ENCODE measurements around the gene GFI1B.
"Not testable (repeated sequence)": the region's sequence is repeated elsewhere in the genome, so short reads cannot be mapped to it uniquely, and the experiment has no call there.

GFI1B gene

DNA sequence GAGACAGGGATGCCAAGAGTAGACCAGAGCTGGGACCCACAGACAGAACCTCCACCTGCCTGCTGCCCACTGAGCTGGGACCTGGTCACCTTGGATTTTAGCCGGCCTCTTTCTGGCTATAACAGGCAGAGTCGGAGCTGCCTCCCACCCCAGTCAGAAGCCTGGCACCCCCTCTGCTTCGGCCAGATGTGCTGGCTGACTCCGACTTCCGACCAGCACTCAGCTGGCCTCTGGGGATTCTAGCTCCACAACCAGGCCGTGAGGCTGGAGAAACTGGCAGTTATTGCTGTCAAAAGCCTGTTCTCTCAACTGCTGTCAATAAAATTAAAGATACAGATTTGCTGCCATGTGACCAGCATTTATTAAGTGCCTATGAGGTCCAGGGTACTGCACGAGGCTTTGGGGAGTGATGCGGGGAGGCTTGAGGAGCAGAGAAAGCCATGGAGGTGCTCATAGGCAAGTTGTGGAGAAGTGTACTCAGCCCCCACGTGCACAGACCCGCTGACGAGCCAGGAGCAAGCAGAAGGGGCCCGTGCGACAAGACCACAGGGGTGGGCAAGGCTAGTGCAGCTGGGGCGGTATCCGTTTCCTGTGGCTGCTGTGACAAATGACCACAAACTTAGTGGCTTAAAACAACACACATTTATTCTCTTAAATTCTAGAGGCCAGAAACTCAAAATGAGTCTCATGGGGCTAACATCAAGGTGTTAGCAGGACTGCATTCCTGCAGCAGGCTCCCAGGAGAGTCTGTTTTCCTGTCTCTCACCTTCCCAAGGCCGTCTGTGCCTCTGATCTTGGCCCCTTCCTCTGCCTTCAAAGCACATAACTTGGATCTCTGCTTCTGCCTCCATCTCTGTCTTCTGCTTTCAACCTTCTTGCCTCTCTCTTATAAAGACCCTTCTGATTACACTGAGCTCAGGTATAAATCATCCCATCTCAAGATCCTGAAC, 13.1 kb downstream of the GFI1B start:
- no peak for DNase-seq (ENCODE audit: low spot score)

DNA sequence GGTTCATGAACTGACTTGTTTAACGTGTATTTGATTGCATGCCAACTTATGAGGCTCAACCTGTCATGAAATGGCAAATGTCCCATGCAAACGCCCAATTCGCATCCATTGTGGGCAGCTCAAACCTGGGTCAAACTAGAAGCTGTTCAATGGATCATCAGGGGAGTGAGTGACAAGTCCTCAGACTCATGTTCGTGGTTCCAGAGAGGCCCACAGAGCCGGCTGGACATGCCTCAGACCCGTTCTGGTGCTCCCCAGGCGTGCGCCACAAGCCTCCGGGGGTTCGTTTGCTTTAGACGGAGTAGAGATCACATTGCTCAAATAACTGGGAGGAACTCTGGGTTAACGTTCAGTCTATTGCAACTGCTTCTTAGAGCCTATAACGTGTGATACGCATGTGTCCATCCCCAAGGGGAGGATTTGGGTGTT, 15.0 kb downstream of the GFI1B start:
- peak; percentile 52 for DNase-seq (ENCODE audit: low spot score)

DNA sequence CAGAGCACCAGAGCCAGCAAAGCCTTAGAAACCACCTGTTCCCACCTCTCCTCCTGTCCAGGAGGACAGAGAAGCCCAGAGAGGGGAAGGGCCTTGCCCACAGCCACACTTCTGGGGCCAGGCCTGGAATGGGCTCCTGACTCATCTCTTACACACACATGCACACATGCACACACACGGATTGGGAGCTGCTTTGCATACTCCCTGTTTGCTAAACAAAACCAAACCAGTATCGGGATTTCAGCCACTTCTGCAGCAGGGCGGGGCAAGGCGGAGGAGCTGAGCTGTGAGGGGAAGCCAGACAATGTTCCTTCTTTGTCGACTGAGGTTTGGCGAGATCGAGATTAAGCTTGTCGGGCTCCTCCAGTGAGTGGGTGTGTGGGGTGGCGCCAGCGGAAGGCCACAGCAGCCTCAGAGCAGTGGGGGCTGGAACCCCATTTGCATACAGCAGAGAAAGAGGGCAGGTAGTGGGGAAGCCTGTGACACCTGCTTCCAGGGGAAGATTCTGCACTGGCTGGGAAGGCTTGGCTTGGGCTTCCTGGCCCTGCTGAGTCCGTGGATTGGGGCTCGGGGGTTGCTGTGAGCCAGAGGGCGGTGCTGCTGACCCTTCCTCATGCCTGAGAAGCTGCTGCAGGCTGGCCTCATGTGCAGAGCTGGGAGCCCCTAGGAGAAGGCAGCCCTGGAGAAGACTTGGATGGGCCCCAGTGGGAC, 16.1 kb downstream of the GFI1B start:
- peak; percentile 73 for DNase-seq (ENCODE audit: low spot score)

DNA sequence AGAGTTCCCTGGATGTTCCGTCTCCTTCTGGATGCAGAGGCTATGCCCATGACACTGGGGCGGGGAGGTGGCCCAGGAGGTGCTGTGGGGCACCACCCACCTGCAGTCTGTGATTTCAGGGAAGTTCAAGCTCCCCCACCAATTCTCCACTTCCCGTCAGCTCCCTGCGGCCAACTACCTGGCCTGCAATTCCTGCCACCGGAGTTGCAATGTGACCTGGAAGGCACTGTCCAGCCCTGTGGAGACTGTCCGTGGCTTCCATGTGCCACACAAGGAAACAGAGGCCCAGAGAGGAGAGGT, 16.6 kb downstream of the GFI1B start:
- DNase-seq (ENCODE audit: low spot score) = no peak

DNA sequence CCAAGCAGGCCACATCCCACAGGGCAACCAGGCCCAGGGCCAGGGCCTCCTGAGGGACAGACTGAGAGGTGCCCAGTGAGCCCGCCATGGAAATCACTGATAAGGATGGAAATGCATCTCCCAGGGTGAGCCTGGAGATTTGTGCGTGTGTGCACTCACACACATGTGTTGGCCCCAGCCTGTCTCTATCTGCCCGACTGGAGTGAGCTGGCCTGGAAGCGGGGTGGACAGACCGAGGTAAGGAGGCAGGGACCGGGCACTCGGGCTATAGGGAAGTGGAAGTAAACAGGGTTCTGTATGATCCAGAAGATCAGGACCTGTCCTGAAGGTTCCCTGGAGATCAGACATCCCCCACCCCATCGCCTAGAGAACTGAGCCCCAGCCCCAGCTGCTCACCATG, 17.4 kb downstream of the GFI1B start:
- DNase-seq (ENCODE audit: low spot score) = peak; percentile 37

DNA sequence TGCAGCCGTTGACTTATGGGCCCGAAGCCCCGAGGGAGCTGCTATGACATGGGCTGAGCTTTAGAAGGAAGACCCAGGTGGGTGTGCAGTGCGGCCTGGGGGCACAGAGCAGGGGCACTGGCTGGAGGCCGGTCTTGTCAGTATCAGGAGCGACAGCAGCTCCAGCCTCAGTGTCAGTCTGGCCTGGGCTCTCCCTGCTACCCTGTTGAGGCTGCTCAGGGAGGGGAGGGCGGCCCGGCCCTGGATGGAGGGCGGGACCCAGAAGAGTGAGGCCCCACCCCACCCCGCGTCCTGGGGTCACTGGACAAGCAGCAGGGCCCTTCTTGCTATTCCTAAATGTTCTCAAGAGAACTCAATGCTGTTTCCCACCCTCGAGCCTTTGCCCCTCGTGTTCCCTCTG, 18.0 kb downstream of the GFI1B start:
- peak; percentile 71 for DNase-seq (ENCODE audit: low spot score)

DNA sequence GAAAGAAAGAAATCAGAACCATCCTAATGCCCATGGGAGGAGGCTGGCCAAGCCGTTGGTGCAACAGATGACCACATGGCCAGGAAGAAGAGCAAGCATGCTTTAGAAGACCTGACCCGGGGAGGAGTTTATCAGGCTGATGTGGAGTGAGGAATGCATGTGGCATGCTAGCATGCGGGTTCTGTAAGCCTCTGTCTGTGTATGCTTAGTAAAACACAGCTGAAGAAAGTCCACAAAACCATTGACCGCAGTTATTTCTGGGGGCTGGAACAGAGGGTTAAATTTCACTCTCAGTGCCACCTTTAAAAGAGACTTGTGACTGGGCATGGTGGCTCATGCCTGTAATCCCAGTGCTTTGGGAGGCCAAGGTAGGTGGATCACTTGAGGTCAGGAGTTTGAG, 19.1 kb downstream of the GFI1B start:
- DNase-seq (ENCODE audit: low spot score) = no peak

DNA sequence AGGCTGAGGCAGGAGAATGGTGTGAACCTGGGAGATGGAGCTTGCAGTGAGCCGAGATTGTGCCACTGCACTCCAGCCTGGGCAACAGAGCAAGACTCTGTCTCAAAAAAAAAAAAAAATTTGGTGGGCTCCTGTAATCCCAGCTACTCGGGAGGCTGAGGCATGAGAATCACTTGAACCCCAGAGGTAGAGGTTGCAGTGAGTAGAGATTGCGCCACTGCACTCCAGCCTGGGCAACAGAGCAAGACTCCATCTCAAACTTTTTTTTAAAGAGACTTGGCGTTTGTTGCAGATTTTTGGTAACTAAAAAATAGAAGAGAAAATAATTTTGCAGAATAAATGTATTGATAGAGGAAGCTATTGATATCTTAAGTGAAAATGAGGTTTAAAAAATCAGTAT, 19.7 kb downstream of the GFI1B start:
- DNase-seq (ENCODE audit: low spot score) = not testable (repeated sequence)

DNA sequence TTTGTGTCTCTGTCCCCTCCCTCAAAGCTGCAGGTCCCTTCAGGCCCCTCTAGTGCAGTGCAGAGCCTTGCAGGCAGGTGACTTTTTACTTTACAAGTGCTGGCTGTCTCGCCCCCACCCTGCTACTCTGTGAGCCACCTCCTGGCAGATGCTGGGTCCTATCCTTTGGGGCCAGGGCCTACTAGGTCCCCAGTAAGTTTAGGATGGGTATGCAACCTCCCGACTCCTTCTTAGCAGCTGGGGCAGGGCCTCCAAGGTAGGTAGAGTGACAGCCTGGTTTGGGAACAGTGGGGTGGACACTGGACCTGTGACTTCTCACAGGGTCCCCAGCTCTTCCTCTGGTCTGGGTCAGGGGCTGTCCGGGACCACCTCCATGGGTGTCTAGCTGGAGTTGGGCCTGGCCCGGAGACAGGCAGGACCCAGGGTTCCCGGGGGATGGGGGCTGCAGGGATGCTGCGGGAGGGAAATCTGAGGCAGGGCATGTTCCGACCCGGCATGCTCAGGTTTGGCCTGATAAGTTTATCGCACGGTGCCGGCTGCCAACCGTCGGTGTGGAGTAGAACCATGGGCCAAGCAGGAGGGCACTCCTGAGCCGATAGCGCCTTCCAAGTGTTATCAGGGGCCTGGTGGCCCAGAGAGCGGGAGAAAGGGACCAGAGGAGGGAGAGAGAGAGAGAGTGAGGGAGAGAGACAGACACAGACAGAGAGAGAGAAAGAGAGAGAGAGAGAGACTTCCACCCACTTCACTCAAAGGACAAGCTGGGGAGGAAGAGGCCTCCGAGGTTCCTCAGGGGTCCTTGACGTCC, 20.5 kb downstream of the GFI1B start:
- DNase-seq (ENCODE audit: low spot score) = peak; percentile 94

DNA sequence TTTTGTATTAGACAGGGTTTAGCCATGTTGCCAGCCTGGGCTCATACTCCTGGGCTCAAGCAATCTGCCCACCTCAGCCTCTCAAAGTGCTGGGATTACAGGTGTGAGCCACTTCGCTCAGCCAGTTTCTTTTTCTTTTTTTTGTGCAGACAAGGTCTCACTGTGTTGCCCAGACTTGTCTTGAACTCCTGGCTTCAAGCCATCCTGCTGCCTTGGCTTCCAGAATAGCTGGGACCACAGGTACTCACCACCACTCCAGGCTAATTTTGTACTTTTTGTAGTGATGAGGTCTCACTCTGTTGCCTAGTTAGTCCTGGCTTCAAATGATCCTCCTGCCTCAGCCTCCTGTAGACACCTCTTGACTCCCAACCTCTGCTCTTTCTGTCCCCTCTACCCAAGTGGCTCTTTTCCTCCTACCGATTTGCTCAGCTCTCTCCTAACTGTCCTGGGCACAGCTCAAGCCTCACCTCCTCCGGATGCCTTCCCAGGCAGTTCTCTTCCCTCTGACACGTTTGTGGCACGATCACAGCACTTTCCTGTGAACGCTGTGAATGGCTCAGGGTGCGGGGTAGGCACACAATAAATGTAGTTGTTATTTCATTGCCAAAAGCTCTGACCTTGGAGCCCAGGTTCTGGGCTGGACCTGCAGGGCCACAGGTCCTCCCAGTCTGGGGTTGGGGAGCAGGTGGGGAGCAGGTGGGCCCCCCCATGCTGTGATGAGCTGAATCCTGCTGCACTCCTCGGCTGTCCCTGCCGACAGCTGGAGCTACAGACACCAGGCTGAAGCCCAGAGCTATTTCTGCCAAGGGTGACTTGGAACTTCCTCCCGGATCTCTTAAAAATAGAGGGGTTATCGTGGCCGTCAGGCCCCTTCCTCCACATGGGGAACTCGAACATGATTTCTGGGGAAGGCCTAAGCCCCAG, 23.9 kb downstream of the GFI1B start:
- peak; percentile 56 for DNase-seq (ENCODE audit: low spot score)

DNA sequence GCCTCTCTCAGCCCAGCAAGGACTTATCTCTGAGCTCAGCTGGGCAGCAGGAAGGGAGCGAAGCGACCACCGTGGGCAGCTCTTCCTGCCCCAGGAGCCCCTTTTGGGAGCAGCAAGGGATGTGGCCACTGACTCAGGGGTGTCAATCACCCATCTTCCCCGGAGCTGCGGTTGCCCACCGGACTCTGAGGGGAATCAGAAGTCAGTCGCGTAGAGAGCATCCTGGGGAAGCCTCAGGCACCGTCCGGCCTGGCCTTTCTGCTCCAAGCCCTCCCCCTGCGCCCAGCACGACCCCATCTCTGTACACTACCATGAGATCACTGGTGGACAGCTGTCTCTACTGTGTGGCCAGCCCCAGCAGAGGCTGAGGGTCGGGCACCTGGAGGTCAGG, 24.6 kb downstream of the GFI1B start:
- no peak for DNase-seq (ENCODE audit: low spot score)

DNA sequence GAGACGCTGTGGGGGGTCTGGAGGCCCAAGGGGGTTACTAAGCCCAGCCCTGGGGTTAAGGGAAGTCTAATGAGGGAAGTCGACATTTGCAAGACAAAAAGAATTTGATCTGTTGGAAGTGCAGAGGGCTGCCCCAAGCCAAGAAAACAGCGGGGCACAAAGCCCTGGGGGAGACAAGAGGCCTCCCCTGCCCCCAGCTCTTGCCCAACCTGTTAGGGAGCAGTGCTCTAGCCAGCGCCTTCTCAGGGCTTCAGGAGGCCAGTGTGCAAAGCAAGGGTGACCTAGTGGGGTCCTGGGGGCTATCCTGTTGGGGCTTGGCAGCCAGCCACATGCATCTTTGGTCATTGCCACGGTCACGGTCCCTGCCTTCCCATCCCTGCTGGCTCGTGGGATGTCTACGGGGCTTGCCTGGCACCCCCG, 25.2 kb downstream of the GFI1B start:
- no peak for DNase-seq (ENCODE audit: low spot score)

DNA sequence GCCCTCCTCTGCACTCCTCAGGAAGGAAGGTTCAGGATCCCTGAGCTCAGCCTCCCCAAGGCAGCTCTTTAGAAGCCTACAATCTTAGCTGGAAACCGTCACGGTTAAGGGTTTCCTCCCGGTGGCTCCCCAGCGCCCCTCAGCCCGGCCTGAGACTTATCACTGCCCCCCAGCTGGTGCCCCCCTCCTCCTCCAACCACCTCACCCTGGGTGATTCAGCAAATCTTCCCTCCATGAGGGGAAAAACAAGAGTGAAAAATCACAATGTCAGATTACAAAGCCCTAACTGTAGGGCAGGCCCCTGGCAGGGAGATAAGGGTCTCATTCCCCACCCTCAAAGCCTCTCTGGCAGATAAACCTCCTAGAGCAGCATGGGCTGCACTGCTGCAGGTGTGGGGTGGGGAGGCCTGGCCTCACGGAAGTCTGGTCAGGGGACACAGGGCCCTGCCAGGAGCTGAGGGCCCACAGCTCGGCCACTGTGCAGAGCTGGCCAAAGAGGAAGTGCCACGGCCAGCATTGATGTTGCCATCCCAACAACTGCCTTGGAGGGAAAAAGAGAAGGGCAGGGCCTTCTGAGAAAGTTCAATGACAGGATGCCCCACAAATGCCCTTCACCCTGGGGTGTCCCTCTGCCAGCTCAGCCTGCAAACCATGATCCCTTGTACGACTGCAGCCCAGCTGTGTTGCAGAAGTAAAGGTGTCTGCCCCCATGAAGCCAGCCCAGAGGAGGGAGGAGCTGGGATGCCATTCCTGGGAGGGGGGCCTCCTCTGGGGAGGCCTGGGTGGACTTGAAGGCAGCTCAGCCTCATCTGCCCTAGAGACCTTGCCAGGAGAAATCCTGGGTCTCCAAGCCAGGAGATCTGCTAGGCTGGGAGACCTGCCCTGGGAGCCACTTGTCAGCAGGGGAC, 25.9 kb downstream of the GFI1B start:
- peak; percentile 92 for DNase-seq (ENCODE audit: low spot score)

DNA sequence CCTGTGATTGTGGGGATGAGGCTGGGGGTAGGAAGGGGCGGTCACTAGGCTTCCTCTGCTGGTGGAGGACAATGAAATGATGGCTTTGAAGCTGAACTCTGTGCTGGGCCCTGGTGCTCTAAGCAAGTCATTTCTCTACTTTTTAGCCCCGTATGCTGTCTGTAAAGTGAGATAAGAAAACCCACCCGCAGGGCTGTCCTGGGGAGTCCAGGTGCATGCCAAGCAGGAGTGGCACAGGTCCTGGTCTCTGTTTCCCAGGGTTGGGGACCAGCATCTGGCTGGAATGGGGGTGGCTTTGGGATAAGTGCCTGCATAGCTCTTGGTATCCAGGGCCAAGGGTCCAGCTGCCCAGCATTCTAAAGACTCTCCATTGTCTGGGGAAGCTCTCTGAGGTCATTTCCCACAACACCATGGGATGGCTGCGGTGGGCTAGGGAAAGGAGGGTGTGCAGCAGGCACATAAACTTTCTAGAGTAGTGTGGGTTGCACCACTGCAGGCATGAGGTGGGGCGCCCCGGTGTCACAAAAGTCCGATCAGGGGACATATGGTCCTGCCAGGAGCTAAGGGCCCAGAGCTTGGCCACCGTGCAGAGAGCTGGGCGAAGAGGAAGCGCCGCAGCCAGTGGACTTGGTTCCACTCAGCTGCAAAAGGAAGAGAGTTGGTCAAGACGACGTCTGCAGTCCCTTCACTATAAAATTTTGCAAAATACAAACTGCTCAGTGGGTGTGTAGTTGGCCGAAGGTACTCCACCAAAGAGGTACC, 26.7 kb downstream of the GFI1B start:
- peak; percentile 54 for DNase-seq (ENCODE audit: low spot score)

DNA sequence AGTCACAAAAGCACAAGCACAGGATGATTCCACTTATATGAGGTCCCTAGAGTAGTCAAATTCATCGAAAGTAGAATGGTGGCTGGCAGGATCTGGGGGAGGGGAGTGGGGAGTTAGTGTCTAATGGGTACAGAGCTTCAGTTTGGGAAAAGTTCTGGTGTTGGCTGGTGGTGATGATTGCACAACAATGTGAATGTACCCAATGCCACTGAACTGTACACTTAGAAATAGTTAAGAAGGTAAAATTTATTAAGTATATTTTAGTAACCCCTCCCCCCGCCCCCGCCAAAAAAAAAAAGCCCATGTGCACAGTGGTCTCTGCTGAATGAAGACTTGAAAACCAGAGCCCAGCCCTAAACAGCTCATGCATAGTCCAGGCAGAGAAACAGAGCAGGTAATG, 27.5 kb downstream of the GFI1B start:
- DNase-seq (ENCODE audit: low spot score) = no peak

DNA sequence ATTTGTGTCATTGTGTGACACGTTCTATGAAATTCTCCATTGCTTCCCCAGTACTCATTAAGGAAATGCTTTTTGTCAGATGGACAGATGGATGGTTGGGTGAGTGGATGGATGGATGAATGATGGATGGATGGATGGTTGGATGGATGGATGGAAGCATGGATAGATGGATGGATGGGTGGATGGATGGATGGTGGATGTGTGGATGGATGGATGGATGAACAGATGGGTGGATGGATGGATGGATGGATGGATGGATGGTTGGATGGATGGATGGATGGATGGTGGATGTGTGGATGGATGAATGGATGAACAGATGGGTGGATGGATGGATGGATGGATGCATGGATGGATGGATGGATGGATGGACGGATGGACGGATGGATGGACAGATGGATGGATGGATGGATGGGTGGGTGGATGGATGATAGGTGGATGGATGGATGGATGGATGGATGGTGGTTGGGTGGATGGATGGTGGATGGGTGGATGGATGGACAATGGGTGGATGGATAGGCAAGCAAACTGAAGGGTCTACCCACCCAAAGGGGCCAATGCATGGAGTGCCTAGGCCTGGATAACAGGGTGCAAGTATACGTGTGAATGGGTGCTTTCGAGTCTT, 28.3 kb downstream of the GFI1B start:
- DNase-seq (ENCODE audit: low spot score) = no peak

DNA sequence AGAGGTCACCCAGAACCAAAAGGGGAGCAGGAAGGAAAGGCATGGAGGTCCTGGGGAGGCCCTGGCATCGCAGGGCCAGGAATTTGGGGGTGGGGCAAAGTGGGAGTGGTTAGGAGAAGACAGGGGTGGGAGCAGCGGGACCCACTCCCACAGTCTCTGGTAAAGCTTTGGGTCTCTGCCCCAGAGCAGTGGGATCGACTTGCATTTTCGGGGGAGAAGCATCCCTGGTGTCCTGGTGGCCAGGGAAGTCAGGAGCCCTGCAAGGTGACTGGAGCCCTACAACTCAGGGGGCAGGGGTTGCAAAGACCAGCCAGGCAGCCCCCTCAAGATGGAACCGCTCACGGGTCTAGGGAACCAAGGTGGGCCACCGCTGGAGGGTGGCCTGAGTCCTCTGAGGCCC, 29.9 kb downstream of the GFI1B start:
- no peak for DNase-seq (ENCODE audit: low spot score)

DNA sequence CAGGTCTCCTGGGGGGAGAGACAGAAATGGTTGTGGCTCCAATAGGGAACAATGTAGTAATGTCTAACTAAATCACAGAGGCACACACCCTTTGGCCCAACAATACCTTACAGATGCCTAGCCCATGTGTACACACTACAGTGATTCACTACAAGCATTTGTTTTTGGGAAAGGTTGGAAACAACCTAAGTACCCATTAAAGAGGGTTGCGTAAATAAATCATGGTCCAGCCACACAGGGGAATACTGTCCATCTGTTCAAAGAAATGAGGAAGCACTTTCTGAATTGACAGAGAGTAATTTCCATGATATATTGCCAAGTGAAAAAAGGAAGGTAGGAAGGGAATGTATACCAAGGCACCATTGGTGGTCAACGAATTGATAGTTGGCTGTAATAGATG, 30.3 kb downstream of the GFI1B start:
- no peak for DNase-seq (ENCODE audit: low spot score)

DNA sequence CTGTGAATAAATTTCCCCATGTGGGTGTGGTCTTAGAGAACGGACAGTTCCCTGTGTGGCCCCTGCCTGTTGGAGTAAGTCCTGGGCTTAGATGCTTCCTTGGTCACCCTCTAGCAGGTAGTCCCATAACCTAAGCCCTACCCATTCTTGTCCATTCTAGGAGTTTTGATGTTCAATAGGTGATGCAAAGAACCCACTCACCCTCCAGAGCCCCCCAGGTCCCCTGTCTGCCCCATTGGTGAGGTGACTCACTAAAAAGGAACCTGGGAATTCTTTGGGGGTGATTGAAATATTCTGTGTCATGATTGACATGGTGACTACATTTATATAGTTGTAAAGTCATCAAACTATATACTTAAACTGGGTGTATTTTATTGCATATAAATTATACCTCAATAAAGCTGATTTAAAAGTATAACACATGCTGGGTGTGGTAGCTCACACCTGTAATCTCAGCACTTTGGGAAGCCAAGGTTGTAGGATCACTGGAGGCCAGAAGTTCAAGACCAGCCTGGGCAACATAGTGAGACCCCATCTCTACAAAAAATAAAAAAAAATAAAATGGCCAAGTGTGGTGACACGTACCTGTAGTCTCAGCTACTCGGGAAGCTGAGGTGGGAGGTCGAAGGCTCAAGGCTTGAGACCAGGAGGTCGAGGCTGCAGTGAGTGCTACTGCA, 31.6 kb downstream of the GFI1B start:
- no peak for DNase-seq (ENCODE audit: low spot score)
